OCI-LY7 (cell line): ENCODE results near the gene MAPT. TPM values are rescaled to one million over a fixed set of nuclear protein-coding genes. Genes with fewer than 3 reads are reported as not detected.

Experiments used
- BruUV-seq: library from RNA; stranded (reverse); fragments of 400-500 nt; replicated peaks from 2 replicates; lab custom pipeline; 2021; lab: Mats Ljungman, UMichigan
- CTCF ChIA-PET: fragments of 300-600 bp; sonication (Branson Sonifier 250); formaldehyde crosslinking; loops from one replicate; lab custom pipeline; 2022; ENCODE audit warnings: antibody characterized with exemption; ENCODE audit not compliant: unreplicated experiment; lab: Charles Lee
- POLR2A ChIA-PET: fragments of 300-600 bp; sonication (Branson Sonifier 250); formaldehyde crosslinking; loops from one replicate; lab custom pipeline; 2022; ENCODE audit warnings: antibody characterized with exemption; lab: Charles Lee
- DNase-seq: peaks from one replicate; pipeline ENCODE4 v3.0.0-alpha.2; 2015; ENCODE audit warnings: low spot score
- H2AFZ ChIP-seq: fragments of 200-600 bp; sonication (generic), shearing (Covaris generic); 2 replicates; pipeline ENCODE4 v1.6.1; 2014; ENCODE audit warnings: mild to moderate bottlenecking, antibody characterized with exemption, low read length, moderate library complexity
- H3K27ac ChIP-seq: fragments of 200-600 bp; sonication (generic); 2 replicates; pipeline ENCODE4 v1.5.1; 2014; ENCODE audit warnings: mixed run types, low read depth, mild to moderate bottlenecking, moderate library complexity, low read length, inconsistent platforms; ENCODE audit not compliant: poor library complexity, severe bottlenecking
- H3K36me3 ChIP-seq: fragments of 200-600 bp; sonication (generic); 2 replicates; pipeline ENCODE4 v1.6.1; 2014; ENCODE audit warnings: mild to moderate bottlenecking, antibody characterized with exemption, low read length, moderate library complexity, mixed read lengths; ENCODE audit not compliant: insufficient read depth
- H3K4me1 ChIP-seq: fragments of 200-600 bp; sonication (generic); 2 replicates; pipeline ENCODE4 v1.5.1; 2014; ENCODE audit warnings: mild to moderate bottlenecking, low read length; ENCODE audit not compliant: insufficient read depth, poor library complexity, severe bottlenecking
- H3K4me2 ChIP-seq: fragments of 200-600 bp; sonication (generic); 2 replicates; pipeline ENCODE4 v1.6.1; 2014; ENCODE audit warnings: mild to moderate bottlenecking, low read length
- H3K4me3 ChIP-seq: fragments of 200-600 bp; sonication (generic); 2 replicates; pipeline ENCODE4 v1.5.1; 2014; ENCODE audit warnings: mild to moderate bottlenecking, low read depth, low read length; ENCODE audit not compliant: poor library complexity, severe bottlenecking
- H3K79me2 ChIP-seq: fragments of 200-600 bp; sonication (generic); 2 replicates; pipeline ENCODE4 v1.6.1; 2016; ENCODE audit warnings: low read depth, mild to moderate bottlenecking, low read length, moderate library complexity, mixed read lengths; ENCODE audit not compliant: insufficient read depth
- H3K9me2 ChIP-seq: fragments of 200-600 bp; sonication (generic); 2 replicates; pipeline ENCODE4 v1.6.1; 2016; ENCODE audit warnings: mild to moderate bottlenecking, low read length, mixed read lengths; ENCODE audit not compliant: insufficient read depth
- H3K9me3 ChIP-seq: fragments of 200-600 bp; sonication (generic); 2 replicates; pipeline ENCODE4 v1.6.1; 2014; ENCODE audit warnings: mild to moderate bottlenecking, mixed run types, low read length, mixed read lengths
- H4K20me1 ChIP-seq: fragments of 200-600 bp; sonication (generic); 2 replicates; pipeline ENCODE4 v1.6.1; 2014; ENCODE audit warnings: mild to moderate bottlenecking, antibody characterized with exemption, low read length, moderate library complexity, mixed read lengths; ENCODE audit not compliant: insufficient read depth
- EZH2phosphoT487 ChIP-seq: fragments of 200-600 bp; sonication (generic); IDR thresholded peaks from 2 replicates; pipeline ENCODE4 v1.6.1; 2018; ENCODE audit warnings: low read depth, borderline replicate concordance, mild to moderate bottlenecking, mixed run types, antibody characterized with exemption, low read length, moderate library complexity, mixed read lengths
- intact Hi-C: fragments of 100-400 bp; cut with micrococcal nuclease; formaldehyde crosslinking; loops from one replicate; pipeline ENCODE4 v1.10.0; 2022; ENCODE audit not compliant: unreplicated experiment
- total RNA-seq, 2 experiments: library from RNA; depleted of rRNA in 1 of 2; stranded (reverse); fragments of >200 nt in 1 of 2; shearing (Covaris generic) in 1 of 2; gene quantifications; 2 replicates each; pipeline ENCODE4 v1.2.3, GENCODE V29; 2014 to 2022
- TF ChIP-seq, protein P1 (sequence below): fragments of 200-600 bp; sonication (generic); conservative IDR thresholded peaks from 2 replicates; pipeline ENCODE4 v1.5.1; 2014; ENCODE audit warnings: mild to moderate bottlenecking, antibody characterized with exemption, low read length, moderate library complexity, mixed read lengths

The MAPT gene
- total RNA-seq, 2 experiments from 2014 or later, result 0.44 TPM; not detected in 1

DNA sequence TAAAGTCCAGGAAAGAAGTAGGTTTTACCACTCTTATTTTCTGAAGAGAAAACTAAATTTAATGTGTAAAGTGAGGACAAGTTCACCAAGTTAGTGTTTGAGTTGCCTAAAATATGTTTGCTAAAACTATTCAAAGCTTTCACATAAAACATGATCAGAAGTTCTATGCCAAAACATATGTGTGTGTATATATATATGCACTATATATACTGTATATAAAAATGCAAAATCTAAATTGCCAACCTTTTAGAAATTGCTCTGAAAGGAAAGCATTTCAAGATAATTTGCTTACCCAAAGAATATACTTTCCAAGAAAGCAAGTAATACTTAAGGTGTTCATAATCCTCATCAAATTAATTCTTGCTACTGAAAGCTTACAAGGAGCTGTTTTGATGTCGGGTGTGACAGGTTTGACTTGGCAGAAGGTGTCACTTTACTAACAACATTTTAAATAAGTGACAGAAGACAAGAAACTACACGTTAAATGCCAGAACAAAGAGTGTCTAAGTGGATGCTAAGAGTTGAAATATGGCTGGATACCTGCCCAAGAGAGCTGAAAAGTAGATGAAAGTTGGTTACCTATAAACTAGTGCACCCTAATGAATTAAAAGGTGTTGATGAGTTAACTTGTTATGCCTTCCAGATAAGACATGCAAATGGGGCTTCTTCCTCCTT, 72.4 kb downstream of the MAPT start:
- Histone ChIP-seq H3K9me2 (no peaks in the 10 kb centered on the region), H3K4me3 (no peak overlapping the region), H3K9me3 (no peaks in the 10 kb centered on the region), H2AFZ (no peak overlapping the region), H4K20me1 (no peaks in the 10 kb centered on the region), H3K79me2 (no peaks in the 10 kb centered on the region), H3K4me1 (no peaks in the 10 kb centered on the region), H3K4me2 (no peak overlapping the region), H3K36me3 (no peaks in the 10 kb centered on the region), H3K27ac (no peak overlapping the region)
- no peak for TF ChIP-seq EZH2phosphoT487
- TF ChIP-seq, protein P1, sequence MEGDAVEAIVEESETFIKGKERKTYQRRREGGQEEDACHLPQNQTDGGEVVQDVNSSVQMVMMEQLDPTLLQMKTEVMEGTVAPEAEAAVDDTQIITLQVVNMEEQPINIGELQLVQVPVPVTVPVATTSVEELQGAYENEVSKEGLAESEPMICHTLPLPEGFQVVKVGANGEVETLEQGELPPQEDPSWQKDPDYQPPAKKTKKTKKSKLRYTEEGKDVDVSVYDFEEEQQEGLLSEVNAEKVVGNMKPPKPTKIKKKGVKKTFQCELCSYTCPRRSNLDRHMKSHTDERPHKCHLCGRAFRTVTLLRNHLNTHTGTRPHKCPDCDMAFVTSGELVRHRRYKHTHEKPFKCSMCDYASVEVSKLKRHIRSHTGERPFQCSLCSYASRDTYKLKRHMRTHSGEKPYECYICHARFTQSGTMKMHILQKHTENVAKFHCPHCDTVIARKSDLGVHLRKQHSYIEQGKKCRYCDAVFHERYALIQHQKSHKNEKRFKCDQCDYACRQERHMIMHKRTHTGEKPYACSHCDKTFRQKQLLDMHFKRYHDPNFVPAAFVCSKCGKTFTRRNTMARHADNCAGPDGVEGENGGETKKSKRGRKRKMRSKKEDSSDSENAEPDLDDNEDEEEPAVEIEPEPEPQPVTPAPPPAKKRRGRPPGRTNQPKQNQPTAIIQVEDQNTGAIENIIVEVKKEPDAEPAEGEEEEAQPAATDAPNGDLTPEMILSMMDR, result no peak
- ChIA-PET POLR2A (no interaction called here), CTCF (no interaction called here)
- intact Hi-C loops, result no loop called here
- BruUV-seq, result no TSS peak
- DNase-seq, result no peak

DNA sequence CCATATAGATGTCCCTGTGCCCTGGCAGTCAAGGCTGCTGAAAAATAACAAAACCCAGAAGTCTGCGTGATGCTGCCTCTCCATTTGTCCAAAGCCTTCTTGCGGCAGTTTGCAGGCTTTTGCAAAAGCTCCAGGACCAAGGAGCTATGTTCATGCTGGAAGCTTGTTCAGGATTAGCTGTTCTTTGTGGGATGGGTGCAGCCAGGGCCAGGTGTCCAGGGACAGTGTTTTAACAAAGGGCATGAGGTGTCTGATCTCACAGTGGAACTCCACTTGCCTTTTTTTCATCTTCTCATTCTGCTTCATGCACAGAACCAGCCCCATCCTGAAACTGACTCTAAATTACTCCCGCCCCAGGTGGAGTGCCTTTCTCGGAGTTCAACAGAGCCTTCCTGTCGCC, 73.0 kb downstream of the MAPT start:
- no peaks in the 10 kb centered on the region for H3K9me2 ChIP-seq
- H3K9me3 ChIP-seq, result no peaks in the 10 kb centered on the region
- TF ChIP-seq EZH2phosphoT487, result no peak
- TF ChIP-seq, protein P1, result no peak
- intact Hi-C loops, result no loop called here
- no peak overlapping the region for H3K4me2 ChIP-seq
- H3K36me3 ChIP-seq, result no peaks in the 10 kb centered on the region
- no peak for DNase-seq
- ChIA-PET CTCF (no interaction called here), POLR2A (no interaction called here)
- H2AFZ ChIP-seq, result no peak overlapping the region
- no peaks in the 10 kb centered on the region for H3K4me1 ChIP-seq
- H3K27ac ChIP-seq, result no peak overlapping the region
- H3K79me2 ChIP-seq, result no peaks in the 10 kb centered on the region
- no peaks in the 10 kb centered on the region for H4K20me1 ChIP-seq
- no peak overlapping the region for H3K4me3 ChIP-seq
- no TSS peak for BruUV-seq

DNA sequence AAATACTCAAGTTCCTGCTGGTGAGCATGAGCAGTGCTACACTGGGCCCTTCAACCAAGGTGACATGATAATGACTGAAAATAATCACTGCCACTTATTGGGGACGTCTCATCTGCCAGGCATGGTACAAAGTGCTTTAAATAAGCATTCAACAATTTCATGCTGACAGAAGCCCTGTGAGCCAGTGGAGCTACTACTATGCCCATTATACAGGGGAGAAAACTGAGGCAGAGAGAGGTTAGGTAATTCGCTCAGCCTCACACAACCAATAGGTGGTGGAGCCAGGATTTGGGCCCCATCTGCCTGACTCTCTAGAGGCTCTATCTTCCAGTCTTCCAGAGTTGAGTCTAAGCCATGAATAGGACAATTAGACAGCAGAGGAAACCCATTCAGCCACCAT, 74.4 kb downstream of the MAPT start:
- H3K36me3 ChIP-seq, result no peaks in the 10 kb centered on the region
- H3K27ac ChIP-seq, result no peak overlapping the region
- TF ChIP-seq EZH2phosphoT487, result no peak
- TF ChIP-seq, protein P1, result no peak
- ChIA-PET POLR2A (no interaction called here), CTCF (no interaction called here)
- intact Hi-C loops, result no loop called here
- no peaks in the 10 kb centered on the region for H3K9me3 ChIP-seq
- H3K4me1 ChIP-seq, result no peaks in the 10 kb centered on the region
- H2AFZ ChIP-seq, result no peak overlapping the region
- no peak overlapping the region for H3K4me3 ChIP-seq
- H4K20me1 ChIP-seq, result no peaks in the 10 kb centered on the region
- H3K9me2 ChIP-seq, result no peaks in the 10 kb centered on the region
- H3K79me2 ChIP-seq, result no peaks in the 10 kb centered on the region
- no TSS peak for BruUV-seq
- DNase-seq, result no peak
- no peak overlapping the region for H3K4me2 ChIP-seq
